ENCODE data around the gene C1QL4.

- TF ChIP-seq CTCF (IDR thresholded peaks at IDR 0.05; ENCODE audit: insufficient read depth, low read length), result no peak
- TF ChIP-seq POLR2AphosphoS5 (IDR thresholded peaks at IDR 0.05; ENCODE audit: low read depth), result no peak
Measured at GRCh38 chr12:49339464-49339861, 2.5 kb upstream of the C1QL4 start.
